Body of pancreas (tissue), 4 donors: ENCODE results near the gene BARX2. TPM values are rescaled to one million over a fixed set of nuclear protein-coding genes. Genes with fewer than 3 reads are reported as not detected.
"Not testable (repeated sequence)": the region's sequence is repeated elsewhere in the genome, so short reads cannot be mapped to it uniquely, and the experiment has no call there.

ENCODE experiments used
- ATAC-seq: fragments of 150-250 bp; one replicate; pipeline ENCODE4 v1.9.1; 2016
- DNase-seq, 4 donors: peaks; one replicate each; pipeline ENCODE4 v3.0.0-alpha.2; 2019
- H3K27ac ChIP-seq, 4 donors: fragments of 200-600 bp; sonication (generic); 1 replicate in 3 of 4; 2 replicates in 1 of 4; pipeline versions ENCODE4 v1.5.1 to v1.6.1; 2016 to 2019; ENCODE audit warnings: mild to moderate bottlenecking in 1 of 4, mixed read lengths in 1 of 4, moderate library complexity in 1 of 4
- H3K27me3 ChIP-seq, 2 donors: fragments of 200-600 bp; sonication (generic); one replicate each; pipeline ENCODE4 v1.6.0; 2016; ENCODE audit warnings: mild to moderate bottlenecking in 1 of 2
- H3K36me3 ChIP-seq, 2 donors: fragments of 200-600 bp; sonication (generic); replicated peaks in 1 of 2; 2 replicates each; pipeline ENCODE4 v1.5.1; 2016; ENCODE audit warnings: low read depth in 2 of 2; ENCODE audit not compliant: insufficient read depth in 1 of 2
- H3K4me1 ChIP-seq: fragments of 200-600 bp; sonication (generic); one replicate; pipeline ENCODE4 v1.6.0; 2016
- H3K4me3 ChIP-seq, 2 donors: fragments of 200-600 bp; sonication (generic); 1 replicate in 1 of 2; 2 replicates in 1 of 2; pipeline ENCODE4 v1.5.1; 2016 to 2019
- H3K9me3 ChIP-seq, 3 donors: fragments of 200-600 bp; sonication (generic); 1 replicate in 2 of 3; 2 replicates in 1 of 3; pipeline ENCODE4 v1.5.1; 2016
- POLR2A ChIP-seq, 3 donors: fragments of 450-650 bp; IDR thresholded peaks; one replicate each; pipeline ENCODE4 v1.6.1; 2016; ENCODE audit warnings: antibody characterized with exemption in 3 of 3, mild to moderate bottlenecking in 2 of 3
- WGBS, 2 donors: methylation state at CpG; one replicate each; pipeline ENCODE4 v1.1.5; 2017; 5-methylcytosine and 5-hydroxymethylcytosine counted together
- intact Hi-C: fragments of 100-400 bp; cut with DNase I; formaldehyde crosslinking; loops from one replicate; pipeline ENCODE4 v1.15.1; 2023
- total RNA-seq, 2 donors: library from RNA; depleted of rRNA; stranded (reverse); fragments of >200 nt; gene quantifications; one replicate each; pipeline ENCODE4 v1.1.0, GENCODE V29; 2016
- TF ChIP-seq, protein P1 (sequence below), 7 experiments: fragments of 450-650 bp in 4 of 7; fragments of 200-600 bp in 3 of 7; sonication (generic) in 3 of 7; IDR thresholded peaks; one replicate each; pipeline ENCODE4 v1.5.1; 2016 to 2019; ENCODE audit warnings: antibody characterized with exemption in 7 of 7

The BARX2 gene
- total RNA-seq, 2 donors from 2014 or later: 1.8 to 6.6 TPM

DNA sequence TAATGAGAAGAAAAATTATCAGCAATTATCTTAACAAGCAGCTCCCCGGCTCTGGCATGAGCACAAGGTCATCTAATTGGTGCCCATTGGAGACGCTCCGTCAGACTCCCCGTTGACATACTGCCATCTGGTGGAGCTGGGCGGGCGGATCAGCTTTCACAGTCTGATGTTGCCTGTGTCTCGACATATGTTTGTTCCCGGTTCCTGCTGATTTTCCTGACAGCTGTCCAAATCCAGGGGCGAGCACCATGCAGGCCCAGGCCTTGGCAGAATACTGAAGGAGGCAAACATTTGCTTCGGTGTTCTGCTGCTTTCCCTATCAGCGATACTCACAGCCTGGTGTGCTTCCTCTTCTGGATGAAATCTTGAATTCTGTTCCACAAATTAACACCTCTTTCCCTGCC is 43.8 kb upstream of the BARX2 start:
- intact Hi-C loops: loop anchor here (5.0 kb wide), 1 partner anchor 215 kb away; no protein-coding TSS in a partner anchor
- H3K4me3 ChIP-seq: no peak overlapping the region
- ATAC-seq: peak; percentile 95
- DNase-seq: peak; percentile 89 to 93 (median 91)
- 2 to 3% methylated on average over 11 of the region's 11 CpGs for WGBS, 2 donors
- no peaks in the 10 kb centered on the region for H3K27me3 ChIP-seq
- TF ChIP-seq, protein P1, sequence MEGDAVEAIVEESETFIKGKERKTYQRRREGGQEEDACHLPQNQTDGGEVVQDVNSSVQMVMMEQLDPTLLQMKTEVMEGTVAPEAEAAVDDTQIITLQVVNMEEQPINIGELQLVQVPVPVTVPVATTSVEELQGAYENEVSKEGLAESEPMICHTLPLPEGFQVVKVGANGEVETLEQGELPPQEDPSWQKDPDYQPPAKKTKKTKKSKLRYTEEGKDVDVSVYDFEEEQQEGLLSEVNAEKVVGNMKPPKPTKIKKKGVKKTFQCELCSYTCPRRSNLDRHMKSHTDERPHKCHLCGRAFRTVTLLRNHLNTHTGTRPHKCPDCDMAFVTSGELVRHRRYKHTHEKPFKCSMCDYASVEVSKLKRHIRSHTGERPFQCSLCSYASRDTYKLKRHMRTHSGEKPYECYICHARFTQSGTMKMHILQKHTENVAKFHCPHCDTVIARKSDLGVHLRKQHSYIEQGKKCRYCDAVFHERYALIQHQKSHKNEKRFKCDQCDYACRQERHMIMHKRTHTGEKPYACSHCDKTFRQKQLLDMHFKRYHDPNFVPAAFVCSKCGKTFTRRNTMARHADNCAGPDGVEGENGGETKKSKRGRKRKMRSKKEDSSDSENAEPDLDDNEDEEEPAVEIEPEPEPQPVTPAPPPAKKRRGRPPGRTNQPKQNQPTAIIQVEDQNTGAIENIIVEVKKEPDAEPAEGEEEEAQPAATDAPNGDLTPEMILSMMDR (IDR thresholded peaks at IDR 0.05): peak; percentile 69 to 95 (median 92)
- no peak for TF ChIP-seq POLR2A (IDR thresholded peaks at IDR 0.05)
- no peaks in the 10 kb centered on the region for H3K36me3 ChIP-seq
- peak overlapping the region in 2 of 4 donors; percentile 38 to 47 for H3K27ac ChIP-seq
- H3K9me3 ChIP-seq: no peaks in the 10 kb centered on the region
- peaks cover 6% of the 10 kb centered on the region for H3K4me1 ChIP-seq

DNA sequence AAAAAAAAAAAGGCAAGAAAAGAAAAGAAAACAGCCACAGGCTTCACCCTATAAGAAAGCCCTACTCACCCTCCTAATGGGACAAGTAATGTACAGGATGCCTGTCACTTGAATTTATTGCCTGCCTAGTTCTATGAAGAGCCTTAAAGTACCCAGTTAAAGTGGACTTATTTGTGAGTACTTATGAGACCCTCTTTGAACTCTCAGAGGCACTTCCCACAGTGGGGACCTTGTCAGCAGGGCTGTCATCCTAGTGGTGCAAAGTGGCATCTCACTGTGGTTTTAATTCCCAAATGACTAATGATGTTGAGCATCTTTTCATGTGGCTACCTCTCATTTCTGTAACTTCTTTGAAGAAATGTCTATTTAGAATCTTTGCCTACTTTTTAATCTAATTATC is 41.8 kb upstream of the BARX2 start:
- no peaks in the 10 kb centered on the region for H3K36me3 ChIP-seq
- no peak overlapping the region for H3K27ac ChIP-seq
- DNase-seq (no peak), ATAC-seq (no peak)
- TF ChIP-seq, protein P1 (IDR thresholded peaks at IDR 0.05): no peak
- TF ChIP-seq POLR2A (IDR thresholded peaks at IDR 0.05): no peak
- intact Hi-C loops: loop anchor here (5.0 kb wide), 1 partner anchor 217 kb away; no protein-coding TSS in a partner anchor
- H3K4me3 ChIP-seq: no peak overlapping the region
- no peaks in the 10 kb centered on the region for H3K9me3 ChIP-seq
- H3K4me1 ChIP-seq: peaks cover 6% of the 10 kb centered on the region
- no peaks in the 10 kb centered on the region for H3K27me3 ChIP-seq

DNA sequence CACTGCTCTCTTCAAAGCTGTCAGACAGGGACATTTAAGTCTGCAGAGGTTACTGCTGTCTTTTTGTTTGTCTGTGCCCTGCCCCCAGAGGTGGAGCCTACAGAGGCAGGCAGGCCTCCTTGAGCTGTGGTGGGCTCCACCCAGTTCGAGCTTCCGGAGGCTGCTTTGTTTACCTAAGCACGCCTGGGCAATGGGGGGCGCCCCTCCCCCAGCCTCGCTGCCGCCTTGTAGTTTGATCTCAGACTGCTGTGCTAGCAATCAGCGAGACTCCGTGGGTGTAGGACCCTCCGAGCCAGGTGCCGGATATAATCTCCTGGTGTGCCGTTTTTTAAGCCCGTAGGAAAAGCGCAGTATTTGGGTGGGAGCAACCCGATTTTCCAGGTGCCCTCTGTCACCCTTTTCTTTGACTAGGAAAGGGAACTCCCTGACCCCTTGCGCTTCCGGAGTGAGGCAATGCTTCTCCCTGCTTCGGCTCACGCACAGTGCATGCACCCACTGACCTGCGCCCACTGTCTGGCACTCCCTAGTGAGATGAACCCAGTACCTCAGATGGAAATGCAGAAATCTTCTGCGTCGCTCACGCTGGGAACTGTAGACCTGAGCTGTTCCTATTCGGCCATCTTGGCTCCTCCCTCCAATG is 31.2 kb upstream of the BARX2 start:
- DNase-seq, H3K9me3 ChIP-seq, H3K36me3 ChIP-seq, H3K27ac ChIP-seq, ATAC-seq, intact Hi-C loops, H3K27me3 ChIP-seq, H3K4me1 ChIP-seq, H3K4me3 ChIP-seq: not testable (repeated sequence)
- 82 to 87% methylated on average over 22 to 23 of the region's 23 CpGs for WGBS, 2 donors

DNA sequence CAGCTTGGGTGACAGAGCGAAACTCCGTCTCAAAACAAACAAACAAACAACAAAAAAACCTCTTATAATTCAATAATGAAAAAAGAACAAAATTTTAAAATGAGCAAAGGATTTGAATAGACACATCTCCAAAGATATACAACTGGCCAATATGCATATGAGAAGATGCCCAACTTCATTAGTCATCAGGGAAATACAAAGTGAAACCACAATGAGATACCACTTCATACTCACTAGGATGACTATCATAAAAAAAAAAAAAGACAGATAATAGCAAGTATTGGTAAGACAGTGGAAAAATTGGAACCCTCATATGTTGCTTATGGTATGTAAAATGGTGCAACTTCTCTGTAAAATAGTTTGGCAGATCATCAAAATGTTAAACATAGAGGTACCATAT is 28.7 kb upstream of the BARX2 start:
- Histone ChIP-seq H3K4me1 (no peaks in the 10 kb centered on the region), H3K27me3 (no peaks in the 10 kb centered on the region), H3K9me3 (no peaks in the 10 kb centered on the region), H3K27ac (no peak overlapping the region), H3K4me3 (no peak overlapping the region), H3K36me3 (no peaks in the 10 kb centered on the region)
- WGBS, 2 donors: 83 to 86% methylated on average over 2 of the region's 2 CpGs
- no peak for TF ChIP-seq POLR2A (IDR thresholded peaks at IDR 0.05)
- TF ChIP-seq, protein P1 (IDR thresholded peaks at IDR 0.05): no peak
- ATAC-seq: no peak
- intact Hi-C loops: no loop called here
- no peak for DNase-seq

DNA sequence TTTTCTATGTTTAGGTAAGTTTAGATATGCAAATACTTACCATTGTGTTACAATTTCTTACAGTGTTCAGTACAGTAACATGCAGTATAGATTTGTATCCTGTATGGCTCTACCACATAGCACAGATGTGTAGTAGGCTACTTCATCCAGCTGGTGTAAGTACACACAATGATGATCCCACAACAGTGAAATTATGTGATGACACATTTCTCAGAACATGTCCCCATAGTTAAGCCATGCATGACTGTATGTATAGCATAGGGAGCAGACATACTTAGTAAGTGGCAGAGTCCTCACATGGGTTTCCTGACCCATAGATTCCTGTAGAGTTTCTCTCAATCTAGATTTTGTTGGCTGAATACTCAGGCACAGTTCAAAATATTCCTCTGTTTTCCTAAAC is 26.8 kb upstream of the BARX2 start:
- DNase-seq (no peak), ATAC-seq (no peak)
- Histone ChIP-seq H3K4me1 (no peaks in the 10 kb centered on the region), H3K9me3 (no peaks in the 10 kb centered on the region), H3K27ac (no peak overlapping the region), H3K27me3 (no peaks in the 10 kb centered on the region), H3K36me3 (no peaks in the 10 kb centered on the region), H3K4me3 (no peak overlapping the region)
- no peak for TF ChIP-seq POLR2A (IDR thresholded peaks at IDR 0.05)
- TF ChIP-seq, protein P1 (IDR thresholded peaks at IDR 0.05): no peak
- intact Hi-C loops: no loop called here
